Activated CD4-positive, alpha-beta T cell treated with anti-CD3 and anti-CD28 coated beads for 1 hour (primary cell): Measurements from ENCODE around the gene TSN.
"Not testable (repeated sequence)": the region's sequence is repeated elsewhere in the genome, so short reads cannot be mapped to it uniquely, and the experiment has no call there.

Experiments used
- DNase-seq: peaks from one replicate; pipeline ENCODE4 v3.0.0-alpha.2; 2020

The TSN gene

DNA sequence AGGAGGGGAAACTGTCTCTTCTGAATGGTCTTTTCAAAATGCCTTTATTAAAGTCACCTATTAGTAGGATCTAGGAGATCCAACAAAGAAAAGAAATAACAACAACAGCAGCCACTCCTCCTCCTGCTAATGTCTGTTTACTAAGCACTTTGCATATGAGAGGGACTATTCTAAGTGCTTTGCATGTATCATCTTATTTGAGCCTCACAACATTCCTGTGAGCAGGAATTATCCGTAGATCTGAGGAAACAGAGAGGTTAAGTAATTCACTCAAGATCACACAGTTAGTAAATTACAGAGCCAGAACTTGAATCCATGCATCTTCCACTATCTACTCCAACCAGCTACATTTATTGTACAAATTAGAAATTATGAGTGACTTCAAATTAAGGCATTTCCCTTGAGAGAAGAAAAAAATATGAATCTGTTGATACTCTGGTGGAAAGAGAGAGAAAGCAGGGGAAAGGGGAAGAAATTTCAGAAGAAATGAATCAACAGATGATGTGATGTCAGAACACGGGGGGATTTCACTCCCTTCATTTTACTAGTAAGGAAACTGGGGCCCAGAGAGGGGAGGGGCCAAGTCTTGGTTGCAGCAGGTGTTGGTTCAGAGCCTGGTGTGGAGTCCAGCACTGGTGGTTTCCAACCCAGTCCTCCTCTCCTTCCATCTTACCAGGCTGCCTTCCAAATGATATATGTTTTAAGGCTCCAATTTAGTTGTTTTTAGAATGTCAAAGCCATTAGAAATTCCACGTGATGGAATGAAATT, 49.7 kb downstream of the TSN start:
- no peak for DNase-seq

DNA sequence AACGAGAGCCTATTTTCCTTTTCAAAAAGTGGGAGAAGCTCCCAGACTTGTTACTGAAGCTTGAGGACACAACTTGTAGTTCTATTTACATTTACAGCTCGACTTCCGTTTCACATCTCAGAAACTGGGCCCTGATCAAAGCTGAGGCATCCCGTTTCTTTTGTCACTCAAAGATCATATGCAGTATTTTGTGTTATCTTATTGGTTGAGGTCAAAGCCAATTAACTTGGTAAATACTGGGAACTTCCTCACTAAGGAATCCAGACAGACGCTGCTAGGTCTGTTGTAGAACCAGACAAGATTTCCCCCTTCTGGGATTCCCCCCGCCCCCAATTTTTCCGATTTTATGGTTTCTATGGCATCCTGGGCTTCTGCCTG, 50.3 kb downstream of the TSN start:
- no peak for DNase-seq

DNA sequence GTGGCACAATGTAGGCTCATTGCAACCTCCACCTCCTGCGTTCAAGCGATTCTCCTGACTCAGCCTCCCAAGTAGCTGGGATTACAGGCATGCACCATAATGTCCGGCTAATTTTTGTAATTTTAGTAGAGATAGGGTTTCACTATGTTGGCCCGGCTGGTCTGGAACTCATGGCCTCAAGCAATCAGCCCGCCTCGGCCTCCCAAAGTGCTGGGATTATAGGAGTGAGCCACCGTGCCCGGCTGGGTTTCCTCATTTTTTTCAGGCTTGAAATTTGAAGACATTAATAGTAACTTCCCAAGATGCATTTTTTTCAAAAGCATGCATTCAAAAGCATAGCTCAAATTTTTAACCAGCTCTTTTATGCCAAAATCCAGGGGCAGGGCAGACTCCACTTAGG, 52.3 kb downstream of the TSN start:
- DNase-seq = not testable (repeated sequence)

DNA sequence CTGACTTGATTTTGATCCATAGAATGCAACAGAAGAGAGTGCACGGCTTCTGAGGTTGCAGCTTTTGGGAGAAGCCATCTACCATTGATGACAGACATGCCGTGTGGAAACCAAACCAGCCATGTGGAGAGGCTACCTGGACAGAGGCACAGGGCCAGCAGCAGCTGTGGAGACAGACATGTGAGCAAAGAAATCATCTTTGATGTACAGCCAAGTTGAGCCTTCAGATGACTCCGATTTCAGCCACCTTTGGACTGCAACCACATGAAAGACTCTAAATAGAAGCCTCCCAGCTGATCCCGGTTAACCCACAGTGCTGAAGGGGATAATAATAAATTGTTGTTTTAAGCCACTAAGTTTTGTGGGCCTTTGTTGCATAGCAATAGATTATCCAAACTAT, 54.2 kb downstream of the TSN start:
- DNase-seq = no peak

DNA sequence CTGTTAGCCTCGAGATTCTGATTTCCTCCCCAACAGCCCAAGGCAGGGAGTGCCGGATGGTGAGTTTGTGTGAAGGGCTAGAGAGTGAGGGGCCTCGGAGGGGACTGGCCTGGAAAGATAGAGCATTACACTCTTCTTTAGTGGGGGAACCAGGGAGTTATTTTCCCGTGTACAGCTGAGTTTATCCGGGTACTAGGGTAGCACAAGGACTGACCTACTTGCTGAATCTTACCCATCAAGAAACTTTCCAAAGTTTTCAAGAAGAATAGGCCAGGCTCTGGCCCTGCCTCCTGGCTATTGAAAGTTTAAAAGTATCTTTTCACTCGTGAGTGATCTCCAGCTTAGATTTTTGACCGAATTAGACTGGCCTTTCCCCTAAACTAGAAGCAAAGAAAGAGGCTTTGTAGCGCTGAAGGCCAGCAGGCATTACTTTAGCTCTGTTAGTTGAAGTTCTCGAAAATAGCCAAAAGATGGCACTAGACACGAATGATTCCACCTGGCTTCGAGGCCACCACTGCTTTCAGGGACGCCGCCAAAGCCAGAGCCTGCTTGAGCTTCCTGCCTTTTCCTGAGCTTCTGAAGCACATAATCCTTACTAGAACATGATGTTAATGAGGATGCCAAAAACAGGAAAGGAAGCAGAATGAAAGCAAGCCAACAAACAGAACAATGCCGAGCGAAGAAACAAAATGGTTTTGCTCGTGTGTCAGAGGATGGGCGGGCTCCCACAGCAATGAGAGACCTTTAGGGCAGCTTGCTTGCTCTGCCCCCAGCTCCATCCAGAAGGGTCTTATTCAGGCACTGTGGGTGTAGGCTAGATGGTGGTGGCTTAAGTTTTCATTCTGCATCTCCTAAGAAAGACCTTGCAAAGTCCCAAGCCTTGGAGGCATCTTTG, 55.8 kb downstream of the TSN start:
- DNase-seq = no peak

DNA sequence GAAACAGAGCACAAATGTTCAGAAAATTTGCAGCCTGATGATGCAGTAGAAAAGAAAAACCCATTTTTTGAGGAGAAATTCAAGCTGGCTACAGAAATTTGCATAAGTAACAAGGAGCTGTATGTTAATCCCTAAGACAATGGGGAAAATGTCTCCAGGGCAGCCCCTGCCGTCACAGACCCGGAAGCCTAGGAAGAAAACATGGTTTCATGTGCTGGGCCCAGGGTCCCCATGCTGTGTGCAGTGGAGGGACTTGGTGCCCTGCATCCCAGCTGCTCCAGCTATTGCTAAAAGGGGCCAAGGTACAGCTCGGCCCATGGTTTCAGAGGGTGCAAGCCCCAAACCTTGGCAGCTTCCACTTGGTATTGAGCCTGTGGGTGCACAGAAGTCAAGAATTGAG, 57.6 kb downstream of the TSN start:
- DNase-seq = not testable (repeated sequence)

DNA sequence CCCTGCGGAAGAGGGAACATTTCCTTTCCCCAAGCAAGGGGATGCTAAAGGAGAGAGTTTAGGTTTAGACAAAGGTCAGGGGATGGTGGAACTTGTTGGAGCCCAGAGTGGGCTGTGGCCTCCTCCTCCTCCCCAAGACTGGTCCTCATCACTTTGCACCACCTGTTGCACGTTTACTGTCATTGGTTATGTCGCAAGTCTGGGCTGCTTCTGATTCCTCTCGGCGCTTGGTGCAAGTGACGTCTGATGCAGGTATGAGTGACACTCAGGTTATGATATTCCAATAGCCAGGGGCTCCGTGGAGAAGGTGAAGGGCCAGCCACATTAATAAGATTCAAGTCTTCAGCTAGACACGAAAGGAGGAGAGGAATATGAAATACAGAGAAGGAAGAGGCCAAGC, 59.8 kb downstream of the TSN start:
- DNase-seq = no peak

DNA sequence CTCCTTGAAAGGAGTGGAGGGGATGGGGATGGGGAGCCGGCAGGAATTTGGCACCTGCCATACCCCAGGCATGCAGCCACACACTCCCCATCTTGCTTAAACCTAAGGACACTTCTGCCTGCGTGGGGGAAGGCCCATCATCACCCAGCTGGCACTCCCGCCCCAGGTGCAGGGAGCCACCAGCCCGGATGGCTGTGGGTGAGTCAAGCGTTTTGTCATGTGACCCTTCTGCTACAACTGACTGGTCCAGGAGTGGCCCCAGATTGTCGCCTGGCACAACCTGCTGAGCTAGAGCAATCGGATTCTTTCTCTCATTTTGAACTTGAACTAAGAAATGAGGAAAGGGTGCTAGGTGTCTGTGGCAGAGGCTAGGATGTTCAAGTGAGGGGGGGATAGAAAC, 61.3 kb downstream of the TSN start:
- DNase-seq = no peak

DNA sequence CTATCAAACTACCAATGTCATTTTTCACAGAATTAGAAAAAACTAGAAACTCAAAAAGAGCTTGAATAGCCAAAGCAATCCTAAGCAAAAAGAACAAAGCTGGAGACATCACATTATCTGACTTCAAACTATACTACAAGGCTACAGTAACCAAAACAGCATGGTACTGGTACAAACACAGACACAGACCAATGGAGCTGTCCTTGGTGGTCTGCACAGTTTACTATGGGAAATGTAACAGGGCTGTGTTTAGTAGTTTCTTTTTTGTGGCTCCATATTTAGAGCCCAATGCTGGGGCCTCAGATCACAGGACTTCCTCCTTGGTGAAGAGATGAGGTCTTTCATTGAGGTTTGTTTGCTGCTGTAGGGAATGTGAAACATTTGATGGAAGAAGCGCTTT, 61.9 kb downstream of the TSN start:
- DNase-seq = not testable (repeated sequence)
